Measurements from ENCODE around the gene RGPD8. TPM values are rescaled to one million over a fixed set of nuclear protein-coding genes. Genes with fewer than 3 reads are reported as not detected.

The RGPD8 gene
- total RNA-seq, 1 experiment from 2014 or later: 5.0 TPM

DNA sequence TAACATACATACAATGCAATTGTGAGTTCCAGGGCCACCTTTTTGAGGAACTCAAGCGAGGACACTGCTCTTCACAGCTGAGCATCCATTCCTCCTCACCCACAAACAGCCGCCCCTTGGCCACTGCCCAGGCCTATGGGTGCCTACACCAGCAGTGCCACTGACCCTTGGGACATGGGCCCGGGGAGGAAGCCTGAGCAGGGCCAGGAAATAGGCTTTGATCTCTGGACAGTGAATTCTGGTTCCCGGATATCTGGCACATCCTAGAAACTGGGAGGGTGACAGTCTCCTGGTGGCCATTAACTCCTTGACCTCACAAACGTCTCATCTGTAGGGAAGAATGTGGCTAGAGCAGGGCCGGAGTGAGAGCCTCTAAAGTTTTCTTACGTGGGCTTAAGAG is 43.0 kb upstream of the RGPD8 start:
- no TSS peak for BruUV-seq (replicated peaks)
- POLR2A ChIA-PET (ENCODE audit: unreplicated experiment): no interaction called here
- peaks cover 3% of the 10 kb centered on the region; the same call in 1 of the 2 replicates for H3F3A ChIP-seq (ENCODE audit: insufficient read depth, low read depth)
- no peaks in the 10 kb centered on the region for H3K27me3 ChIP-seq (ENCODE audit: insufficient read depth, low read depth)
- intact Hi-C loops (cut with micrococcal nuclease; ENCODE audit: unreplicated experiment): no loop called here
- no peak overlapping the region for H3K27ac ChIP-seq
- H2AFZ ChIP-seq: no peak overlapping the region
- no peaks in the 10 kb centered on the region for H3K9me3 ChIP-seq (ENCODE audit: insufficient read depth, low read depth)
- H3K4me1 ChIP-seq (replicated peaks; ENCODE audit: insufficient read depth): no peaks in the 10 kb centered on the region; the same call in 1 of the 2 replicates
- no peaks in the 10 kb centered on the region for H3K9me2 ChIP-seq (ENCODE audit: insufficient read depth)
- DNase-seq: no peak
- CTCF ChIA-PET: no interaction called here
- H3K36me3 ChIP-seq (ENCODE audit: low read depth): no peaks in the 10 kb centered on the region
- no peaks in the 10 kb centered on the region for H3K79me2 ChIP-seq (ENCODE audit: low read depth)
- TF ChIP-seq, protein P1, sequence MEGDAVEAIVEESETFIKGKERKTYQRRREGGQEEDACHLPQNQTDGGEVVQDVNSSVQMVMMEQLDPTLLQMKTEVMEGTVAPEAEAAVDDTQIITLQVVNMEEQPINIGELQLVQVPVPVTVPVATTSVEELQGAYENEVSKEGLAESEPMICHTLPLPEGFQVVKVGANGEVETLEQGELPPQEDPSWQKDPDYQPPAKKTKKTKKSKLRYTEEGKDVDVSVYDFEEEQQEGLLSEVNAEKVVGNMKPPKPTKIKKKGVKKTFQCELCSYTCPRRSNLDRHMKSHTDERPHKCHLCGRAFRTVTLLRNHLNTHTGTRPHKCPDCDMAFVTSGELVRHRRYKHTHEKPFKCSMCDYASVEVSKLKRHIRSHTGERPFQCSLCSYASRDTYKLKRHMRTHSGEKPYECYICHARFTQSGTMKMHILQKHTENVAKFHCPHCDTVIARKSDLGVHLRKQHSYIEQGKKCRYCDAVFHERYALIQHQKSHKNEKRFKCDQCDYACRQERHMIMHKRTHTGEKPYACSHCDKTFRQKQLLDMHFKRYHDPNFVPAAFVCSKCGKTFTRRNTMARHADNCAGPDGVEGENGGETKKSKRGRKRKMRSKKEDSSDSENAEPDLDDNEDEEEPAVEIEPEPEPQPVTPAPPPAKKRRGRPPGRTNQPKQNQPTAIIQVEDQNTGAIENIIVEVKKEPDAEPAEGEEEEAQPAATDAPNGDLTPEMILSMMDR (conservative IDR thresholded peaks at IDR 0.05): no peak
- TF ChIP-seq EZH2 (IDR thresholded peaks at IDR 0.05; ENCODE audit: low read depth): no peak
- H4K20me1 ChIP-seq (ENCODE audit: insufficient read depth): no peaks in the 10 kb centered on the region
- no peak overlapping the region for H3K4me2 ChIP-seq
- H3K4me3 ChIP-seq: no peak overlapping the region

DNA sequence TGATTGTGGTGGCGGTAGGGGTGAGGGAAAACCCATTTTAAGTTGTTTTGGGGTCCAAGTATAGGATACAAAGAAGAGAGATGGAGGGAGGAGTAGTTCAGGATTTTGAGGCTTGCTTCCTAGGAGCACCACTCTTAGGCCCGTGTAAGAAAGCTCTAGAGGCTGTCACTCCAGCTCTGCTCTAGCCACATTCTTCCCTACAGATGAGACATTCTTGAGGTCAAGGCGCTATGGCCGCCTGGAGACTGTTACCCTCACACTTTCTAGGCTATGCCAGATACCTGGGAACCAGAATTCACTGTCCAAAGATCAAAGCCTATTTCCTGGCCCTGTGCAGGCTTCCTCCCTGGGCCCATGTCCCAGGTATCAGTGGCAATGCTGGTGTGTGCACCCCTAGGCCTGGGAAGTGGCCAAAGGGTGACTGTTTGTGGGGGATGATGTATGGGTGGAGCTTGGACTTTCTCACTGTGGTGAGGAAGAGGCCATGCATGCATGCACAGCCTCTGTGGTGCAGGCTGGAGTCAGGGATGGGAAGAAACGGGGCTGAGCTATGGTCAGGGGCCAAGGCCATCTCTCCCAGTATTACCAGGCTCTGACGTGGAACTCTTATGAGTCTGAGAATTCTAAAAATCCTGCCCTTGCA is 41.5 kb upstream of the RGPD8 start:
- no peaks in the 10 kb centered on the region for H3K79me2 ChIP-seq (ENCODE audit: low read depth)
- ChIA-PET CTCF (no interaction called here), POLR2A (ENCODE audit: unreplicated experiment) (interaction anchor here (0.6 kb wide), 1 partner anchor 850 kb away, joined by 3 read pairs; no protein-coding TSS in a partner anchor)
- H3K9me2 ChIP-seq (ENCODE audit: insufficient read depth): no peaks in the 10 kb centered on the region
- no peaks in the 10 kb centered on the region for H3K27me3 ChIP-seq (ENCODE audit: insufficient read depth, low read depth)
- H3K4me2 ChIP-seq: no peak overlapping the region
- BruUV-seq (replicated peaks): no TSS peak
- no peaks in the 10 kb centered on the region for H3K36me3 ChIP-seq (ENCODE audit: low read depth)
- no peak for DNase-seq
- H3K4me1 ChIP-seq (replicated peaks; ENCODE audit: insufficient read depth): no peaks in the 10 kb centered on the region
- no peak overlapping the region for H3K4me3 ChIP-seq
- no peaks in the 10 kb centered on the region for H4K20me1 ChIP-seq (ENCODE audit: insufficient read depth)
- TF ChIP-seq, protein P1 (conservative IDR thresholded peaks at IDR 0.05): no peak
- no peaks in the 10 kb centered on the region for H3F3A ChIP-seq (ENCODE audit: insufficient read depth, low read depth)
- no peak overlapping the region for H3K27ac ChIP-seq
- H3K9me3 ChIP-seq (ENCODE audit: insufficient read depth, low read depth): no peaks in the 10 kb centered on the region
- intact Hi-C loops (cut with micrococcal nuclease; ENCODE audit: unreplicated experiment): no loop called here
- no peak overlapping the region for H2AFZ ChIP-seq

DNA sequence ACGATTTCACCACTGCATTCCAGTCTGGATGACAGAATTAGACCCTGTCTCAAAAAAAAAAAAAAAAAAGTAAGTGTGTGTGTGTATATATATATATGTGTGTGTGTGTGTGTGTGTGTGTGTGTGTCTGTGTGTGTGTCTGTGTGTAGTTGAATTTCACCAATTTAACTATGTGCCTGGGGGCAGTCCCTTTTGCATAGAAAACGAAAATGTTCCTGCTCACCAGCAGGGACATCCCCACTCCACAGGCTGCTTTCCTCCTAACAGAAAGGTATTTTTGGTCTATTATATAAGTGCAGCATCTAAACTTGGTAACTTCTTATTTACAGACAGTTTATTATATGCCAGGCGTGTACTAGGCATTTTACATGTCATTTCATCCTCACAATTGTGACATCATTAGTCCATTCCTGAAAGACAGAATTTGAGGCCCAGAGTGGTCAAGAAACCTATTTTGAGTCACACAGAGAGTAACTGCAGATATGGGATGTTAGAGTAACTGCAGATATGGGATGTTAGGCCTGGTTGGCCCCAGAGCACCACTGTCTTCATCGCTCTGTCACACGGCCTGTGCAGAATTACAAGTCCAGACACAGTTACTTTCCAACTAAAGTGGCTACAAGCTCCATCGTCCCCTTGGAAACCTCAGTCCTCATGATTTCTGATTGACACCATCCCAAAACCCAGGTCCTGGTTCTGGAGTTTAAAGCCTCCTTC is 39.3 kb upstream of the RGPD8 start:
- ChIA-PET CTCF (no interaction called here), POLR2A (ENCODE audit: unreplicated experiment) (no interaction called here)
- no peaks in the 10 kb centered on the region for H3K36me3 ChIP-seq (ENCODE audit: low read depth)

More for the DNA sequence above, 39.3 kb upstream of the RGPD8 start:
- no peak for TF ChIP-seq EZH2 (IDR thresholded peaks at IDR 0.05; ENCODE audit: low read depth)
- TF ChIP-seq, protein P1 (conservative IDR thresholded peaks at IDR 0.05): no peak
- Histone ChIP-seq H3K9me2 (ENCODE audit: insufficient read depth) (peaks cover 7% of the 10 kb centered on the region; the same call in 1 of the 2 replicates), H3K4me1 (replicated peaks; ENCODE audit: insufficient read depth) (no peaks in the 10 kb centered on the region), H3K27me3 (ENCODE audit: insufficient read depth, low read depth) (peaks cover 5% of the 10 kb centered on the region; the same call in 1 of the 2 replicates), H3K9me3 (ENCODE audit: insufficient read depth, low read depth) (no peaks in the 10 kb centered on the region), H3K27ac (no peak overlapping the region), H3K4me3 (no peak overlapping the region), H3K79me2 (ENCODE audit: low read depth) (no peaks in the 10 kb centered on the region), H3F3A (ENCODE audit: insufficient read depth, low read depth) (no peaks in the 10 kb centered on the region), H3K4me2 (no peak overlapping the region), H4K20me1 (ENCODE audit: insufficient read depth) (no peaks in the 10 kb centered on the region), H2AFZ (no peak overlapping the region)
- intact Hi-C loops (cut with micrococcal nuclease; ENCODE audit: unreplicated experiment): no loop called here
- no TSS peak for BruUV-seq (replicated peaks)
- no peak for DNase-seq
